GM23248 (cell line): ENCODE data around the gene INO80E. TPM values are rescaled to one million over a fixed set of nuclear protein-coding genes. Genes with fewer than 3 reads are reported as not detected.

Experiments used
- DNase-seq: peaks from one replicate; pipeline ENCODE4 v3.0.0-alpha.2; 2015
- H2AFZ ChIP-seq: fragments of 200-600 bp; sonication (generic); 2 replicates; pipeline ENCODE4 v1.6.1; 2016; ENCODE audit warnings: antibody characterized with exemption
- H3F3A ChIP-seq: fragments of 200-600 bp; sonication (generic); 2 replicates; pipeline ENCODE4 v1.6.1; 2016; ENCODE audit warnings: mild to moderate bottlenecking, antibody characterized with exemption, mixed run types; ENCODE audit not compliant: insufficient read depth
- H3K27ac ChIP-seq: fragments of 200-600 bp; sonication (generic); 2 replicates; pipeline ENCODE4 v1.5.1; 2016; ENCODE audit warnings: mild to moderate bottlenecking
- H3K27me3 ChIP-seq: fragments of 200-600 bp; sonication (generic); replicated peaks from 2 replicates; pipeline ENCODE4 v1.6.1; 2016; ENCODE audit warnings: mild to moderate bottlenecking; ENCODE audit not compliant: insufficient read depth
- H3K36me3 ChIP-seq: fragments of 200-600 bp; sonication (generic); 2 replicates; pipeline ENCODE4 v1.6.1; 2016; ENCODE audit warnings: low read depth, mild to moderate bottlenecking
- H3K4me1 ChIP-seq: fragments of 200-600 bp; sonication (generic); 2 replicates; pipeline ENCODE4 v1.6.1; 2016; ENCODE audit warnings: mild to moderate bottlenecking; ENCODE audit not compliant: insufficient read depth
- H3K4me2 ChIP-seq: fragments of 200-600 bp; sonication (generic); one replicate; pipeline ENCODE4 v1.6.1; 2016; ENCODE audit warnings: mild to moderate bottlenecking; ENCODE audit not compliant: unreplicated experiment
- H3K4me3 ChIP-seq: fragments of 200-600 bp; sonication (generic); 2 replicates; pipeline ENCODE4 v1.5.1; 2016; ENCODE audit warnings: mild to moderate bottlenecking
- H3K79me2 ChIP-seq: fragments of 200-600 bp; sonication (generic); 2 replicates; pipeline ENCODE4 v1.6.1; 2016; ENCODE audit warnings: mild to moderate bottlenecking; ENCODE audit not compliant: insufficient read depth
- H3K9ac ChIP-seq: fragments of 200-600 bp; sonication (generic); 2 replicates; pipeline ENCODE4 v1.6.1; 2016; ENCODE audit warnings: mild to moderate bottlenecking
- H3K9me2 ChIP-seq: fragments of 200-600 bp; sonication (generic); 2 replicates; pipeline ENCODE4 v1.6.1; 2016; ENCODE audit warnings: mixed run types, mild to moderate bottlenecking, moderate library complexity; ENCODE audit not compliant: insufficient read depth
- H3K9me3 ChIP-seq: fragments of 200-600 bp; sonication (generic); one replicate; pipeline ENCODE4 v1.6.1; 2017; ENCODE audit warnings: low read depth
- H4K20me1 ChIP-seq: fragments of 200-600 bp; sonication (generic); 2 replicates; pipeline ENCODE4 v1.6.0; 2016; ENCODE audit not compliant: insufficient read depth
- EZH2 ChIP-seq: fragments of 200-600 bp; sonication (generic); IDR thresholded peaks from 2 replicates; pipeline ENCODE4 v1.6.1; 2018; ENCODE audit warnings: antibody characterized with exemption, mild to moderate bottlenecking; ENCODE audit not compliant: insufficient read depth, poor library complexity, severe bottlenecking
- EZH2phosphoT487 ChIP-seq: fragments of 200-600 bp; sonication (generic); IDR thresholded peaks from 2 replicates; pipeline ENCODE4 v1.6.1; 2018; ENCODE audit warnings: antibody characterized with exemption, moderate library complexity, mild to moderate bottlenecking, low read depth; ENCODE audit not compliant: insufficient read depth
- WGBS, 2 experiments: methylation state at CpG; one replicate each; pipeline ENCODE4 v1.1.6; 2015 to 2017; ENCODE audit warnings: low lambda C conversion rate in 2 of 2, low coverage in 1 of 2; ENCODE audit errors: missing lambda C conversion rate in 2 of 2; 5-methylcytosine and 5-hydroxymethylcytosine counted together
- in situ Hi-C: fragments of 300-500 bp; cut with MboI; formaldehyde crosslinking; loops from 2 replicates; pipeline ENCODE4 v1.15.0; 2020
- polyA plus RNA-seq: library from polyadenylated mRNA; unstranded; fragments of >200 nt; fragmentation: Nextera tagmentation; extraction: Ambion mirVana; gene quantifications from 2 replicates; pipeline ENCODE4 v1.2.1, GENCODE V29; 2016
- total RNA-seq: library from RNA; depleted of rRNA; stranded (reverse); fragments of >200 nt; shearing (Covaris generic); gene quantifications from 2 replicates; pipeline ENCODE4 v1.2.3, GENCODE V29; 2014; rRNA removed

The INO80E gene, protein sequence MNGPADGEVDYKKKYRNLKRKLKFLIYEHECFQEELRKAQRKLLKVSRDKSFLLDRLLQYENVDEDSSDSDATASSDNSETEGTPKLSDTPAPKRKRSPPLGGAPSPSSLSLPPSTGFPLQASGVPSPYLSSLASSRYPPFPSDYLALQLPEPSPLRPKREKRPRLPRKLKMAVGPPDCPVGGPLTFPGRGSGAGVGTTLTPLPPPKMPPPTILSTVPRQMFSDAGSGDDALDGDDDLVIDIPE
- 51.1 and 111 TPM in 2 replicates for total RNA-seq
- polyA plus RNA-seq = 32.3 and 35.3 TPM in 2 replicates

GRCh38 chr16:29995911-29996765 lies at the start of gene INO80E:
Gene INO80E (plus strand): TSS chr16:29996241. CDS start chr16:29996311, 70 bp downstream.
- in situ Hi-C loops = no loop called here
- Histone ChIP-seq H3K36me3 (peaks cover 4% of the 10 kb centered on the region; the same call in 1 of the 2 replicates), H3K27ac (peak within 1 kb of the TSS; percentile 81), H3K9me2 (no peaks in the 10 kb centered on the region), H3K9ac (peak within 1 kb of the TSS; percentile 86), H3F3A (peaks cover 16% of the 10 kb centered on the region), H4K20me1 (no peaks in the 10 kb centered on the region), H3K4me1 (peaks cover 15% of the 10 kb centered on the region), H3K4me3 (peak within 1 kb of the TSS; percentile 91), H3K79me2 (peaks cover 19% of the 10 kb centered on the region), H3K9me3 (no peaks in the 10 kb centered on the region), H2AFZ (peak within 1 kb of the TSS; percentile 95), H3K4me2 (peak within 1 kb of the TSS; percentile 89), H3K27me3 (no peaks in the 10 kb centered on the region)
- WGBS, 2 experiments = 0 to 1% methylated on average over 63 to 65 of the region's 65 CpGs
- peak; percentile 98 for DNase-seq
- TF ChIP-seq EZH2phosphoT487 (no peak), EZH2 (no peak)

DNA sequence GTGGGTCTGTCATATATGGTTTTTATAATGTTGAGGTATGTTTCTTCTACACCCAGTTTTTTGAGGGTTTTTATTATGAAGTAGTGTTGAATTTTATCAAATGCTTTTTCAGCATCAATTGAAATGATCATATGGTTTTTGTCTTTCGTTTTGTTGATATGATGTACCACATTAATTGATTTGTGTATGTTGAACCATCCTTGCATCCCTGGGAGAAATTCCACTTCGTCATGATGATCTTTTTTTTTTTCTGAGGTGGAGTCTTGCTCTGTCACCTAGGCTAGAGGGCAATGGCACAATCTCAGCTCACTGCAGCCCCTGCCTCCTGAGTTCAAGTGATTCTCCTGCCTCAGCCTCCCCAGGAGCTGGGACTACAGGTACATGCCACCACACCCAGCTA lies 48.1 kb upstream of the INO80E start:
- no peak overlapping the region for H3K4me3 ChIP-seq
- no peak overlapping the region for H3K4me2 ChIP-seq
- H3K9me3 ChIP-seq = no peaks in the 10 kb centered on the region
- in situ Hi-C loops = no loop called here
- no peak overlapping the region for H2AFZ ChIP-seq
- no peaks in the 10 kb centered on the region for H3K36me3 ChIP-seq
- no peaks in the 10 kb centered on the region for H3K9me2 ChIP-seq
- no peaks in the 10 kb centered on the region for H4K20me1 ChIP-seq
- H3K4me1 ChIP-seq = peaks cover 17% of the 10 kb centered on the region
- DNase-seq = no peak
- WGBS, 2 experiments = 39 to 43% methylated on average over 2 of the region's 2 CpGs
- no peak for TF ChIP-seq EZH2phosphoT487
- no peak for TF ChIP-seq EZH2
- no peaks in the 10 kb centered on the region for H3K79me2 ChIP-seq
- no peak overlapping the region for H3K27ac ChIP-seq
- peaks cover 19% of the 10 kb centered on the region for H3F3A ChIP-seq
- no peaks in the 10 kb centered on the region for H3K27me3 ChIP-seq
- H3K9ac ChIP-seq = no peak overlapping the region

- Histone ChIP-seq H3K9me3 (no peaks in the 10 kb centered on the region), H3K27me3 (no peaks in the 10 kb centered on the region), H3K4me1 (no peaks in the 10 kb centered on the region), H3K36me3 (no peaks in the 10 kb centered on the region), H3K4me2 (no peak overlapping the region), H3K9ac (no peak overlapping the region), H2AFZ (no peak overlapping the region), H3F3A (no peaks in the 10 kb centered on the region), H3K9me2 (no peaks in the 10 kb centered on the region), H3K4me3 (no peak overlapping the region), H3K79me2 (no peaks in the 10 kb centered on the region), H4K20me1 (no peaks in the 10 kb centered on the region), H3K27ac (no peak overlapping the region)
- 50 to 62% methylated on average over 4 of the region's 4 CpGs for WGBS, 2 experiments
- TF ChIP-seq EZH2phosphoT487 = no peak
- no peak for TF ChIP-seq EZH2
- in situ Hi-C loops = no loop called here
- no peak for DNase-seq
Observed at GRCh38 chr16:29950806-29951461, 45.1 kb upstream of the INO80E start.

- Histone ChIP-seq H3K27ac (no peak overlapping the region), H3K9me2 (no peaks in the 10 kb centered on the region), H3K4me3 (no peak overlapping the region), H3F3A (no peaks in the 10 kb centered on the region), H3K9me3 (no peaks in the 10 kb centered on the region), H3K4me2 (no peak overlapping the region), H3K4me1 (no peaks in the 10 kb centered on the region), H3K36me3 (no peaks in the 10 kb centered on the region), H3K27me3 (no peaks in the 10 kb centered on the region), H4K20me1 (no peaks in the 10 kb centered on the region), H3K9ac (no peak overlapping the region), H3K79me2 (no peaks in the 10 kb centered on the region), H2AFZ (no peak overlapping the region)
- TF ChIP-seq EZH2 = no peak
- no peak for TF ChIP-seq EZH2phosphoT487
- no peak for DNase-seq
- WGBS, 2 experiments = 75 to 87% methylated on average over 8 of the region's 8 CpGs
- in situ Hi-C loops = no loop called here
Observed at GRCh38 chr16:29951625-29952365, 44.2 kb upstream of the INO80E start.
